Liver (tissue), 3 donors: ENCODE results near the gene CENPF.

Experiments used
- ATF3 ChIP-seq: IDR thresholded peaks from 2 replicates; pipeline ENCODE4 v1.6.1; 2016; ENCODE audit warnings: antibody characterized with exemption
- JUND ChIP-seq, 2 donors: IDR thresholded peaks; 2 replicates each; pipeline ENCODE4 v1.6.1; 2016; ENCODE audit warnings: antibody characterized with exemption in 2 of 2
- RAD21 ChIP-seq, 2 donors: IDR thresholded peaks; 2 replicates each; pipeline ENCODE4 v1.6.1; 2016; ENCODE audit warnings: antibody characterized with exemption in 2 of 2, mild to moderate bottlenecking in 2 of 2
- REST ChIP-seq: IDR thresholded peaks from 2 replicates; pipeline ENCODE4 v1.6.1; 2016; ENCODE audit warnings: antibody characterized with exemption, mild to moderate bottlenecking
- RXRA ChIP-seq, 2 donors: IDR thresholded peaks; 2 replicates each; pipeline ENCODE4 v1.6.1; 2017 to 2018; ENCODE audit warnings: antibody characterized with exemption in 2 of 2, mild to moderate bottlenecking in 1 of 2
- TF ChIP-seq, protein P1 (sequence below): IDR thresholded peaks from 2 replicates; pipeline ENCODE4 v1.6.1; 2016; ENCODE audit warnings: antibody characterized with exemption
- TF ChIP-seq, protein P2 (sequence below): fragments of 150-350 bp; IDR thresholded peaks from 2 replicates; pipeline ENCODE4 v1.5.1; 2017; ENCODE audit warnings: improper control_type of control experiment, low read depth, low read length; ENCODE audit not compliant: missing input control
- donor health status: healthy.
- donor health status: healthy.

GRCh38 chr1:214563881-214564280 is 39.1 kb upstream of the CENPF start:
- TF ChIP-seq, protein P1, sequence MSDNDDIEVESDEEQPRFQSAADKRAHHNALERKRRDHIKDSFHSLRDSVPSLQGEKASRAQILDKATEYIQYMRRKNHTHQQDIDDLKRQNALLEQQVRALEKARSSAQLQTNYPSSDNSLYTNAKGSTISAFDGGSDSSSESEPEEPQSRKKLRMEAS: no peak
- TF ChIP-seq REST: no peak
- no peak for TF ChIP-seq RAD21 (IDR thresholded peaks at IDR 0.05)
- TF ChIP-seq RXRA (IDR thresholded peaks at IDR 0.05): no peak
- TF ChIP-seq, protein P2, sequence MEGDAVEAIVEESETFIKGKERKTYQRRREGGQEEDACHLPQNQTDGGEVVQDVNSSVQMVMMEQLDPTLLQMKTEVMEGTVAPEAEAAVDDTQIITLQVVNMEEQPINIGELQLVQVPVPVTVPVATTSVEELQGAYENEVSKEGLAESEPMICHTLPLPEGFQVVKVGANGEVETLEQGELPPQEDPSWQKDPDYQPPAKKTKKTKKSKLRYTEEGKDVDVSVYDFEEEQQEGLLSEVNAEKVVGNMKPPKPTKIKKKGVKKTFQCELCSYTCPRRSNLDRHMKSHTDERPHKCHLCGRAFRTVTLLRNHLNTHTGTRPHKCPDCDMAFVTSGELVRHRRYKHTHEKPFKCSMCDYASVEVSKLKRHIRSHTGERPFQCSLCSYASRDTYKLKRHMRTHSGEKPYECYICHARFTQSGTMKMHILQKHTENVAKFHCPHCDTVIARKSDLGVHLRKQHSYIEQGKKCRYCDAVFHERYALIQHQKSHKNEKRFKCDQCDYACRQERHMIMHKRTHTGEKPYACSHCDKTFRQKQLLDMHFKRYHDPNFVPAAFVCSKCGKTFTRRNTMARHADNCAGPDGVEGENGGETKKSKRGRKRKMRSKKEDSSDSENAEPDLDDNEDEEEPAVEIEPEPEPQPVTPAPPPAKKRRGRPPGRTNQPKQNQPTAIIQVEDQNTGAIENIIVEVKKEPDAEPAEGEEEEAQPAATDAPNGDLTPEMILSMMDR: no peak
- TF ChIP-seq ATF3: no peak
- no peak for TF ChIP-seq JUND (IDR thresholded peaks at IDR 0.05)
